ENCODE data around the gene VPS35. TPM values are rescaled to one million over a fixed set of nuclear protein-coding genes. Genes with fewer than 3 reads are reported as not detected.

The VPS35 gene
- total RNA-seq, 2 donors from 2014 or later, result 99.1 to 107 TPM

Other genes starting within 250 kb of the VPS35 start
- gene SHCBP1, start 67.8 kb downstream of the VPS35 start, total RNA-seq, result 1 to 10 TPM in 1 of 2 donors, under 1 TPM in 1; 0.77 to 5.6 TPM
- 10 to 100 TPM in 1 of 2 donors, 1 to 10 TPM in 1; 1.4 to 16.8 TPM for gene ORC6, start 481 bp upstream of the VPS35 start, total RNA-seq
- 10 to 100 TPM in 1 of 2 donors, 1 to 10 TPM in 1; 1.5 to 54.2 TPM for gene MYLK3, start 59.2 kb upstream of the VPS35 start, total RNA-seq
- 10 to 100 TPM in 1 of 2 donors, 1 to 10 TPM in 1; 8.1 to 24.4 TPM for gene C16orf87, start 142.0 kb upstream of the VPS35 start, total RNA-seq
- gene GPT2, start 195.2 kb upstream of the VPS35 start, total RNA-seq, result 10 to 100 TPM; 49.8 to 64.6 TPM